ENCODE measurements around the gene POLR1E. TPM values are rescaled to one million over a fixed set of nuclear protein-coding genes. Genes with fewer than 3 reads are reported as not detected.

POLR1E gene
- total and polyA plus RNA-seq, 10 of the 15 experiments (the other 5 are each of a cell fraction or from before 2014, with no cell fraction given): 13.7 to 71.3 (median 50.4) TPM

DNA sequence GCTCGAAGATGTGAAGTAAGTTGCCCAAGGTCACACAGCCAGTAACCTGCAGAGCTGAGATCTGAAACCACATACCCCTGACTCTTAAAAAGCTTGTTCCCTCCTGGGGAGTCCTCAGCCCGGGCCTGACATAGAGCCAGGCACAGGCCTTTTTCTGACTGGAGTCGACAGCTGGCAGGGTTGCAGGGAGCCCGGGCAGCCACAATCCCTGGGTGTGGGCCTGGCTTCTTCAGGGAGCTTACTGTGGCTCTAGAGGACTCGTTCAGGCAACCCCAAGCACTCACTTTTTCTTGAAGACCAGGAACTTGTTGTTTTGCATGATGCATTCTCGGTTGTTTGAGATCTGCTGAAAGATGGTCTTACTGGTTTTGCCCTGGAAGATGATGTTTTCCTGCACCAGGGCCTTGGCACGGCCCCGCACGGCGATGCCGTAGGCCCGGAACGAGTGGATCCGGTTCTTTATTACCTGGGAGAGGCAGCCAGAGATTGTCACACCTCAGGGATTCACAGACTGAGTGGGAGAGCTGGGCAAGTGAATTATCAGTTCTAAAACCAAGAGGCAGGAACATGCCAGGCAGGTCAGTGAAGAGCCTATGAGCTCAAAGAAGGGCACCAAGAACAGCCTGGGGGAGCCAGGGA, 30.0 kb downstream of the POLR1E start:
- no peaks in the 10 kb centered on the region for H3K27me3 ChIP-seq (replicated peaks in 1 of 2; ENCODE audit: control insufficient read depth in 2 of 2, insufficient read depth in 2 of 2, low read length in 1 of 2)
- H3K27ac ChIP-seq (ENCODE audit: control insufficient read depth, insufficient read depth): no peak overlapping the region
- in situ Hi-C loops (cut with MboI) (no loop called here), intact Hi-C loops (cut with micrococcal nuclease; ENCODE audit: unreplicated experiment) (no loop called here)
- ChIA-PET CTCF (no interaction called here), POLR2A (no interaction called here), SMC1A (ENCODE audit: uncharacterized antibody, unreplicated experiment) (no interaction called here), RAD21 (ENCODE audit: unreplicated experiment) (interaction anchor here (1.2 kb wide), 1 partner anchor 76 kb away, joined by 3 read pairs; the partner anchor contains the start of gene TOMM5)
- no TSS peak for BruUV-seq (replicated peaks)
- H3K9ac ChIP-seq (ENCODE audit: control insufficient read depth, insufficient read depth, low read length): no peak overlapping the region
- no peak overlapping the region for H3K4me2 ChIP-seq (ENCODE audit: control insufficient read depth, insufficient read depth)
- H3K4me1 ChIP-seq (ENCODE audit: control insufficient read depth, insufficient read depth, low read length): no peaks in the 10 kb centered on the region
- ATAC-seq: no peak
- no peaks in the 10 kb centered on the region for H3K9me3 ChIP-seq (replicated peaks; ENCODE audit: control insufficient read depth, insufficient read depth, low read length)
- H2AFZ ChIP-seq (ENCODE audit: control insufficient read depth, low read depth, low read length): no peak overlapping the region
- no peak overlapping the region for H3K4me3 ChIP-seq
- WGBS (ENCODE audit: insufficient coverage, insufficient replicate concordance, low lambda C conversion rate, missing lambda C conversion rate): 78% methylated on average over 14 of the region's 14 CpGs
- FAIRE-seq: no peak
- TF ChIP-seq HDAC2 (IDR thresholded peaks at IDR 0.05) (no peak), BCL11A (IDR thresholded peaks at IDR 0.05; ENCODE audit: low read depth, low read length) (no peak)
- no peaks in the 10 kb centered on the region for H4K20me1 ChIP-seq (ENCODE audit: control insufficient read depth, insufficient read depth)
- H3K36me3 ChIP-seq (ENCODE audit: control insufficient read depth in 2 of 2, insufficient read depth in 2 of 2, low read length in 1 of 2): no peaks in the 10 kb centered on the region; a peak in 2 of 4 replicates
- no peaks in the 10 kb centered on the region for H3K79me2 ChIP-seq (ENCODE audit: control insufficient read depth, insufficient read depth, low read length)
- DNase-seq (ENCODE audit: low read depth, low spot score): no peak

DNA sequence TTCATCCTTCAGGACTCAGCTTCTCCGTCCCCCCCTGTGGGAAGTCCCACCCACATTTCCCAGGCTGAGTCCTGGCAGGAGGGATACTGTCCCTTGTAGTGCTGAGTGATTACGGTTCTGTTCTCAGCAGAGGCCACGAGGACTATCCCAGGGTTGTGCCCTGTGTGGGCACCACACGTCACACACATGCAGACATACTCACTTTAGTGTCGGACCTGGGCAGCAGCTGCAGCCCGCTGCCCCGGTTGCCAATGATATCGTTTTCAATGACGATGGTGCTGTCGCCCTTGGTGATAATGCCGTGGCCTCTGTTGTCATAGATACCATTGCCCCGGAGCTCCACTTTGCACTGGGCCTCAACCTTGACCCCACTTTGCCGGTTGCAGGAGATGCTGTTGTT, 32.2 kb downstream of the POLR1E start:
- Histone ChIP-seq H3K4me3 (no peak overlapping the region), H3K9ac (ENCODE audit: control insufficient read depth, insufficient read depth, low read length) (no peak overlapping the region), H4K20me1 (ENCODE audit: control insufficient read depth, insufficient read depth) (no peaks in the 10 kb centered on the region), H3K36me3 (ENCODE audit: control insufficient read depth in 2 of 2, insufficient read depth in 2 of 2, low read length in 1 of 2) (peaks cover 0 to 1% of the 10 kb centered on the region in 2 experiments; a peak in 2 of 4 replicates), H2AFZ (ENCODE audit: control insufficient read depth, low read depth, low read length) (no peak overlapping the region), H3K27ac (ENCODE audit: control insufficient read depth, insufficient read depth) (no peak overlapping the region), H3K9me3 (replicated peaks; ENCODE audit: control insufficient read depth, insufficient read depth, low read length) (no peaks in the 10 kb centered on the region), H3K27me3 (replicated peaks in 1 of 2; ENCODE audit: control insufficient read depth in 2 of 2, insufficient read depth in 2 of 2, low read length in 1 of 2) (no peaks in the 10 kb centered on the region), H3K4me2 (ENCODE audit: control insufficient read depth, insufficient read depth) (no peak overlapping the region), H3K79me2 (ENCODE audit: control insufficient read depth, insufficient read depth, low read length) (no peaks in the 10 kb centered on the region), H3K4me1 (ENCODE audit: control insufficient read depth, insufficient read depth, low read length) (no peaks in the 10 kb centered on the region)
- DNase-seq (ENCODE audit: low read depth, low spot score) (no peak), FAIRE-seq (no peak), ATAC-seq (no peak)
- intact Hi-C loops (cut with micrococcal nuclease; ENCODE audit: unreplicated experiment): no loop called here
- ChIA-PET CTCF (no interaction called here), POLR2A (no interaction called here), SMC1A (ENCODE audit: uncharacterized antibody, unreplicated experiment) (no interaction called here), RAD21 (ENCODE audit: unreplicated experiment) (no interaction called here)
- WGBS (ENCODE audit: insufficient coverage, insufficient replicate concordance, low lambda C conversion rate, missing lambda C conversion rate): 96% methylated on average over 13 of the region's 13 CpGs
- in situ Hi-C loops (cut with MboI): no loop called here
- no peak for TF ChIP-seq NFYA (IDR thresholded peaks at IDR 0.05; ENCODE audit: borderline replicate concordance, low read depth, low read length)
- TF ChIP-seq JUND (IDR thresholded peaks at IDR 0.05; ENCODE audit: low read depth, low read length): no peak
- TF ChIP-seq NR2C2 (IDR thresholded peaks at IDR 0.05; ENCODE audit: borderline replicate concordance, control insufficient read depth, insufficient read length, low read depth): no peak
- no peak for TF ChIP-seq YY1 (IDR thresholded peaks at IDR 0.05; ENCODE audit: low read depth, low read length)
- no peak for TF ChIP-seq ZNF24 (IDR thresholded peaks at IDR 0.05)
- no peak for TF ChIP-seq FOXM1 (IDR thresholded peaks at IDR 0.05; ENCODE audit: low read depth, low read length)
- BruUV-seq (replicated peaks): no TSS peak

All from GM12878 (cell line).